HFFc6 (cell line): ENCODE results near the gene DNMT3A. TPM values are rescaled to one million over a fixed set of nuclear protein-coding genes. Genes with fewer than 3 reads are reported as not detected.

Experiments used
- DNase-seq: peaks from one replicate; pipeline ENCODE4 v3.0.0-alpha.2; 2018
- H3K27ac Mint-ChIP-seq: 2 replicates; pipeline ENCODE4 v1.8.0; 2020; ENCODE audit warnings: mild to moderate bottlenecking, mixed read lengths
- H3K27me3 Mint-ChIP-seq: 2 replicates; pipeline ENCODE4 v1.8.0; 2021; ENCODE audit warnings: mild to moderate bottlenecking, moderate library complexity, mixed read lengths; ENCODE audit not compliant: insufficient read depth
- H3K36me3 Mint-ChIP-seq: 2 replicates; pipeline ENCODE4 v1.8.0; 2021; ENCODE audit warnings: low read depth, mixed read lengths
- H3K4me1 Mint-ChIP-seq: 2 replicates; pipeline ENCODE4 v1.8.0; 2020; ENCODE audit warnings: low read depth, mixed read lengths
- H3K4me3 Mint-ChIP-seq: 2 replicates; pipeline ENCODE4 v1.8.0; 2020; ENCODE audit warnings: mild to moderate bottlenecking, moderate library complexity, mixed read lengths
- H3K9me3 Mint-ChIP-seq: 2 replicates; pipeline ENCODE4 v1.8.0; 2020; ENCODE audit warnings: mild to moderate bottlenecking, mixed read lengths
- CTCF ChIP-seq: fragments of 200-600 bp; sonication (generic); IDR thresholded peaks from 2 replicates; pipeline ENCODE4 v1.5.0; 2021; ENCODE audit warnings: antibody characterized with exemption, mild to moderate bottlenecking
- total RNA-seq, 6 experiments: library from RNA; stranded (reverse); fragmentation: NEBNext Ultra II Directional; extraction: Animal tissue kit (Norgen Biotek cat#: 25700); gene quantifications; 2 replicates in 1 of 6; 3 replicates in 5 of 6; pipeline ENCODE4 v1.2.3, GENCODE V29; 2021

Gene DNMT3A
- total RNA-seq, 6 experiments from 2014 or later = 3.5 to 5.2 (median 4.5) TPM

- Mint-ChIP-seq H3K27ac (no peak overlapping the region), H3K36me3 (no peaks in the 10 kb centered on the region), H3K27me3 (peaks cover 9% of the 10 kb centered on the region), H3K9me3 (no peaks in the 10 kb centered on the region), H3K4me3 (no peak overlapping the region), H3K4me1 (no peaks in the 10 kb centered on the region)
- no peak for DNase-seq
- no peak for TF ChIP-seq CTCF
These were observed 6.5 kb downstream of the DNMT3A start for GRCh38 chr2:25335204-25335603.

GRCh38 chr2:25334482-25334881, 7.2 kb downstream of the DNMT3A start:
- H3K4me3 Mint-ChIP-seq = no peak overlapping the region
- peaks cover 9% of the 10 kb centered on the region for H3K27me3 Mint-ChIP-seq
- no peak for DNase-seq
- H3K9me3 Mint-ChIP-seq = no peaks in the 10 kb centered on the region
- TF ChIP-seq CTCF = no peak
- no peaks in the 10 kb centered on the region for H3K36me3 Mint-ChIP-seq
- H3K4me1 Mint-ChIP-seq = no peaks in the 10 kb centered on the region
- H3K27ac Mint-ChIP-seq = no peak overlapping the region

DNA sequence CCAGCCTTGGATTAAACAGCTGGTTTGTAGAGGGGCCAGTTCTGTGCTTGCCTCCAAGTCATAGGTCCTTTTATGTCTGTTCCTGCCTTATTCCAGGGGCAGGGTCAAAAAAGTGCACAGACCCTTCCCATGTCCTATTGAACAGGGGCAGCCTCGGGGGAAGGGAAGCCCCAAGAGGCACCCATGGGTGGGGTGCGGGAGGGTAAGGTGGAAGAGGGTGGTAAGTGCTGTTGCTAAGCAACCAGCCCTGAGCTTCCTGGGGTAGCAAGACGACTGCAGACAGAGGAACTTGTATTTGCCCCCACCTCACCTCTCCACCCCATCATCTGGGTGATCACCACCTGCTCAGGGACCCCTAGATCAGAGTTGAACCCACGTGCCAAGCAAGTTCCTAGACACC, 7.7 kb downstream of the DNMT3A start:
- Mint-ChIP-seq H3K9me3 (no peaks in the 10 kb centered on the region), H3K4me1 (no peaks in the 10 kb centered on the region), H3K27me3 (peaks cover 7% of the 10 kb centered on the region), H3K4me3 (no peak overlapping the region), H3K36me3 (no peaks in the 10 kb centered on the region), H3K27ac (no peak overlapping the region)
- no peak for TF ChIP-seq CTCF
- no peak for DNase-seq

GRCh38 chr2:25332571-25332970, 9.2 kb downstream of the DNMT3A start:
- H3K9me3 Mint-ChIP-seq = peaks cover 3% of the 10 kb centered on the region
- no peak overlapping the region for H3K27ac Mint-ChIP-seq
- peaks cover 5% of the 10 kb centered on the region for H3K27me3 Mint-ChIP-seq
- H3K4me1 Mint-ChIP-seq = no peaks in the 10 kb centered on the region
- peaks cover 3% of the 10 kb centered on the region for H3K36me3 Mint-ChIP-seq
- H3K4me3 Mint-ChIP-seq = no peak overlapping the region
- no peak for DNase-seq
- no peak for TF ChIP-seq CTCF

DNA sequence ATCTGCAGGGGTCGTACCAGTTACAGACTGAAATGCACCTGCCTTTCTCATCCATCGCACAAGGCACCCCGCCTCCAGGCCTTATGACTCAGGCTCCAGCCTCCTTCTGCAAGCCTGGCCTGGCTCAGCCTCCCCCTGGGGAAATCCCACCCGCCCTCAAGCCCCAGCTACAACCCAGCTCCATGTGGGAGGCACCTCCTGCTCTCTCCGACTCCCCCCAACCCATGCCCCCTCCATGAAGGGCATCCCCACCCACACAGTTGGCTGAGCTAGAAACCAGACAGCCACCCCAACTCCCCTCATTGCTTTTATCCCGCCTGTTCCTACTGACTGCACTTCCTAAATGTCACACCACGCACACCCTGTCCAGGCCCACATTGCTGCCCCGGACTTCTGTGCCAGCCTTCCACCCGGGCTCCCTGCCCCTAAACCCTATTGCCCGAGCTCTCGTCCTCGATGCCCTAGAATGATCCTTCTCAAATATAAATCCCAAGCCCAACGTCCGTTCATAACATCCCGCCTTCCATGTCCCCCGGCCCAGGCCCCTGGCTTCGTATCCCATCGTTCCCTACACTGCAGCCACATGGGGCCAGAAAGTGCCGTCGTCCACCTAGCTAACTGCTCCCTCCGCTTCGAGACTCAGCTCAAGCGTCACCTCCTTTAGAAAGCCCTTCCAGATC, 9.9 kb downstream of the DNMT3A start:
- Mint-ChIP-seq H3K9me3 (peaks cover 11% of the 10 kb centered on the region), H3K27me3 (peaks cover 5% of the 10 kb centered on the region), H3K36me3 (peaks cover 10% of the 10 kb centered on the region), H3K4me1 (no peaks in the 10 kb centered on the region), H3K4me3 (no peak overlapping the region), H3K27ac (no peak overlapping the region)
- no peak for DNase-seq
- no peak for TF ChIP-seq CTCF
